Hippocampal formation (tissue), 2 donors: ENCODE results near the gene ENOX2.
"Not testable (repeated sequence)": the region's sequence is repeated elsewhere in the genome, so short reads cannot be mapped to it uniquely, and the experiment has no call there.

Experiments used
- DNase-seq, 2 donors: peaks; one replicate each; lab custom pipeline; 2025; lab: John Stamatoyannopoulos, UW

Gene ENOX2

DNA sequence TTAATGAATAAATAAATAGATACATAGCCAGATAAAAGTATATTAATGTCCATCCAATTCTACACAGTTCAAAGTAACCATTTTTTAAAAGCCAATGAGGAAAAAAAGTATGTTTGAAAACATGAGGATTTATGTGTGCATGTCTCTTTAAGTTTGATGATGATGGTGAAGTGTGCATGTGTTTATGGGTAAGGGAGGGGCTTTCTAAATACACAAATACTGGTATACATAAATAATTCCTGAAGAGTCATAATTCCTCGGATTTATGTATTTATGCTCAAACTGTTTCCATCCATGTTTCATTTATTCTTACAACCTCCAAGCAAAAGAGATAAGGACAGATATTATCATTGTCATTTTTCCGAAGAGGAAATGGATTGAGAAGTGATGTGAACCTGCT lies 75.4 kb downstream of the ENOX2 start:
- no peak for DNase-seq

- no peak for DNase-seq
Measured at GRCh38 chrX:130826249-130826648, 76.8 kb downstream of the ENOX2 start.

GRCh38 chrX:130825525-130825924 lies 77.5 kb downstream of the ENOX2 start:
- DNase-seq = no peak

GRCh38 chrX:130819367-130819766 lies 83.6 kb downstream of the ENOX2 start:
- not testable (repeated sequence) for DNase-seq

GRCh38 chrX:130813932-130814331 lies 89.1 kb downstream of the ENOX2 start:
- DNase-seq = not testable (repeated sequence)

- DNase-seq = no peak
Measured at GRCh38 chrX:130810561-130810960, 92.4 kb downstream of the ENOX2 start.

- no peak for DNase-seq
Measured at GRCh38 chrX:130805903-130806302, 97.1 kb downstream of the ENOX2 start.

DNA sequence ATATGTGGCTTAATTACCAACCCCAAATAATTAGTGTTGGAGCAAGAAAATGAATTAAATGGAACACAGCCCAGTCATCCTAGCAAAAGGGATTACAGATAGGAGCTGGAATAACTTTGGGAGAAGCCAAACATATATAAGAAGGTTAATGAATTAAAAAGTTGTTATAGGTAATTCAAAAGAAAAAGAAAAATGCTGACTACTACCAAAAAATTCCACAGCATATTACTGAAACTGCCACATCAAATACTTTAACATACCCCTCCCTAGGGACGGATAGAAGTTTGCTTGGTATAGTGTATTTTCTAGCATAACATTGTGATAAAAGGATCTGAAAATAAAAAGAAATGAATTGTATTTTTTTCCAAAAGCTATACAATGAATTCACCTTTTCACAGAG lies 99.5 kb downstream of the ENOX2 start:
- DNase-seq = no peak

- no peak for DNase-seq
Measured at GRCh38 chrX:130801901-130802300, 101.1 kb downstream of the ENOX2 start.

GRCh38 chrX:130799393-130799792 lies 103.6 kb downstream of the ENOX2 start:
- no peak for DNase-seq

DNA sequence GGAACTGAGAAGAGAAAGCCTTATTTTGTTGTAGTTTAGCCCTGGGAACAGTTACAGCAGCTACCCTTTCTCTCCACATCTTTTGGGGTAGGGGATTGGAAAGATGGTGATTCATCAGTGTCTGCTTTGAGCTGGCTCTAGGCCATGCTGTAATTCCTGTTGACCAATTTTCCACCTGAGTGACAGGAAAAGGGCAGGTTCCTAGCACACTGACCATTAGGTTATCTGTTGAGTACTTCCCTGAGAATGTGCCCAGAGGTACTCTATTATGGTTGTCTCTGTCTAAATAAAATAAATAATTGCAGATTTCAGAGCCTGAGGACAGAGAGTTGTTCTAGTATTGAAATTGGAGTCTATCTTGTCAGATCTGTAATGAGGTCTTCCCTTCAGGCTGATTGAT lies 109.0 kb downstream of the ENOX2 start:
- no peak for DNase-seq

- not testable (repeated sequence) for DNase-seq
Measured at GRCh38 chrX:130791870-130792269, 111.1 kb downstream of the ENOX2 start.

DNA sequence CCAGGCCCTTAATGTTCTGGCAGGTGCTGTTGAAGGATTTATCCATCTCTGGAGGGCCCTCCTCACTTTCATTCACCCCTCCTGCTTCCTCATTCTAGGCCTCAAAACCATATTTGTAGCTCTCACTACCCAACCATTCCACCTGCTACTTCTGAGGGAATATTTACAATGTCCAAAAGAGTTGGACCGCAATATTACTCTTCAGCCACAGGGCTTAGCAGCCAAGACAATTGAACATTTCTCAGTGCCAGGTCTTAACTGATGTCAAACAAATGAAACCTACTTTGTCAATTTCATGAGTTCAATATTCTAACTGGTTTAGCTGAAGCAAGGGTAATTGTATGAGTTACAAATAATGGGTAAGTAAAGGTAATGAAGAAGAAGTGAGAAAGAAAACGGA lies 113.2 kb downstream of the ENOX2 start:
- no peak for DNase-seq

GRCh38 chrX:130788786-130789581 lies 114.0 kb downstream of the ENOX2 start:
- DNase-seq = no peak

GRCh38 chrX:130786030-130786429 lies 117.0 kb downstream of the ENOX2 start:
- DNase-seq = no peak

DNA sequence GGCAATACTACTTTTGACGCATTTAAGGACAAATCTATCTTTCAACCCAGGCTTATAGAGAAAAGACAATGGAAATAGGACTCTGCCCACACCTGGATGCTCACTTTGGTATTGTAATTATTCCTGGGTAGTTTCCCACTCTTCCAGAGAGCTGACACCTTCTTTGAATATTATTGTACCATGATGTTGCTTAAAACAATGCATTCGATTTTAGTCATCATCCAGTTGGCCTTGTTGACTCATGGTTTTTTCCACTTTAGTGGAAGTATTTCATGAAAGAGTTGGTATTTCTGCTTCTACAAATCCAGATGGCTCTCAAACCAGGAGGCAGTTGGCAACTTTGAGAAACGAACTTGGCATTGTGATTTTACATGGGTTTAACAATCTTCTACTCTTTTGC lies 124.2 kb downstream of the ENOX2 start:
- no peak for DNase-seq

GRCh38 chrX:130775849-130776248 lies 127.2 kb downstream of the ENOX2 start:
- no peak for DNase-seq

DNA sequence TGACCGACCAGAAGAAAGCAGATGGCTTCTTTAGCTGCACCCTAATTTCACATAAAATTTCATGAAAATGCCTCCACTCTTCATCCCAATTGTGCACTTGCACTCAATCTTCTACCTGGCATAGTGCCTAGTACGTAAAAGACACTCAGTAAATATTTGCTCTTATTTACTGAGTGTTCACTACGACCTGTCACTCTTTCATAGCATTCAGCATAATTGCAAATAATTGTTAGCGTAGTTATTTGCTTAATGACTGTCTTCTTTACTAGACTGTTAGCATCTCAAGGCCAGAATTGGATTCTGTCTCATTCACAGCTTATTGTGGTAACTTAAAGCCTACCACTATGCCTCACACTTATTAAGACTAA lies 130.2 kb downstream of the ENOX2 start:
- no peak for DNase-seq

GRCh38 chrX:130772105-130772775 lies 130.8 kb downstream of the ENOX2 start:
- no peak for DNase-seq

GRCh38 chrX:130771648-130772047 lies 131.4 kb downstream of the ENOX2 start:
- DNase-seq = no peak

- no peak for DNase-seq
Measured at GRCh38 chrX:130771230-130771629, 131.8 kb downstream of the ENOX2 start.

- no peak for DNase-seq
Measured at GRCh38 chrX:130770615-130771014, 132.4 kb downstream of the ENOX2 start.

DNA sequence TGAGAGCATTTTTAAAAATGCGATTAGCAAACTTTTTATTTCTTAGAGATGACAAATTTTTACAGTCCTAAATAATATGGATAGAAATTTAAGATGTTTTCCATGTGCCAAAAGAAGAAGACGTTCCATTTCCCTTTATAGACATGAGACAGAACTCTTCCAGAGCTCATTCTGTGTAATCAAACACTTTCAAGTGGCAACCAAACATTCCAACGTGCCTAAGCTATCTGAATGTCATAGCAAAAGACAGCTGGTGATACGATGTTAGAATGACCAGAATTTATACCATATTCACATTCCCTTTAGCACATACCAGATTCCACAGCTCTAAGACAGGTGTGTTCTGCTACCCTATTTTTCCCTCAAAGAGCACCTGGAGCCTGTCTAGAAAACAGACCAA lies 133.2 kb downstream of the ENOX2 start:
- DNase-seq = no peak

DNA sequence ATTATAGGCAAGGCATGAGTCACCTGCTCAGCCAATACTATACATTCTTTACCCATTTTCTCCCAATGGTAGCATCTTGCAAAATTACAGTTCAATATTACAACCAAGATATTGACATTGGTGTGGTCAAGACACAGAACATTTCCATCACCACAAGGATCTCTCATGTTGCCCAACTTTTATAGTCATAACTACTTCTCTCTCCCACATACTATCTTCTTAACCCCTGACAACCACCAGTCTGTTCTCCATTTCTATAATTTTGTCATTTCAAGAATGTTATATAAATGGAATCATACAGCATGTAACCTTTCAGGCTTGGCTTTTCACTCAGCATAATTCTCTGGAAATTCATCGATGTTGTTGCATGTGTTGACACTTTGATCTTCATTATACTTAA lies 144.9 kb downstream of the ENOX2 start:
- no peak for DNase-seq
